Activated naive CD8-positive, alpha-beta T cell treated with anti-CD3 and anti-CD28 coated beads for 36 hours (primary cell): Measurements from ENCODE around the gene MROH9. TPM values are rescaled to one million over a fixed set of nuclear protein-coding genes. Genes with fewer than 3 reads are reported as not detected.

ENCODE experiments used
- DNase-seq: peaks from one replicate; pipeline ENCODE4 v3.0.0; 2021
- H3K27ac Mint-ChIP-seq: one replicate; pipeline ENCODE4 v1.8.0; 2022; ENCODE audit warnings: mild to moderate bottlenecking, moderate library complexity, mixed read lengths
- H3K27me3 Mint-ChIP-seq: one replicate; pipeline ENCODE4 v1.8.0; 2022; ENCODE audit warnings: mild to moderate bottlenecking, mixed read lengths
- H3K36me3 Mint-ChIP-seq: one replicate; pipeline ENCODE4 v1.8.0; 2021; ENCODE audit warnings: mild to moderate bottlenecking, mixed read lengths
- H3K4me1 Mint-ChIP-seq: one replicate; pipeline ENCODE4 v1.8.0; 2021; ENCODE audit warnings: mixed read lengths
- H3K4me3 Mint-ChIP-seq: one replicate; pipeline ENCODE4 v1.8.0; 2022; ENCODE audit warnings: mild to moderate bottlenecking, moderate library complexity, mixed read lengths
- H3K9me3 Mint-ChIP-seq: one replicate; pipeline ENCODE4 v1.8.0; 2022; ENCODE audit warnings: mixed read lengths
- total RNA-seq, 2 experiments: library from RNA; stranded (reverse); gene quantifications; one replicate each; pipeline ENCODE4 v1.2.3, GENCODE V29; 2021

MROH9 gene
- total RNA-seq, 2 experiments from 2014 or later, result not detected

- Mint-ChIP-seq H3K27me3 (peaks cover 11% of the 10 kb centered on the region), H3K27ac (no peak overlapping the region), H3K4me1 (no peaks in the 10 kb centered on the region), H3K36me3 (no peaks in the 10 kb centered on the region), H3K4me3 (no peak overlapping the region), H3K9me3 (peaks cover 4% of the 10 kb centered on the region)
- DNase-seq, result no peak
These were observed 84.6 kb downstream of the MROH9 start for GRCh38 chr1:171019971-171020370.

GRCh38 chr1:171032822-171033702 lies 97.7 kb downstream of the MROH9 start:
- Mint-ChIP-seq H3K4me3 (no peak overlapping the region), H3K4me1 (no peaks in the 10 kb centered on the region), H3K36me3 (no peaks in the 10 kb centered on the region), H3K27me3 (peaks cover 18% of the 10 kb centered on the region), H3K9me3 (peaks cover 5% of the 10 kb centered on the region), H3K27ac (no peak overlapping the region)
- DNase-seq, result no peak

- H3K4me3 Mint-ChIP-seq, result no peak overlapping the region
- H3K27me3 Mint-ChIP-seq, result peaks cover 5% of the 10 kb centered on the region
- no peak for DNase-seq
- H3K36me3 Mint-ChIP-seq, result no peaks in the 10 kb centered on the region
- H3K9me3 Mint-ChIP-seq, result no peaks in the 10 kb centered on the region
- H3K4me1 Mint-ChIP-seq, result no peaks in the 10 kb centered on the region
- H3K27ac Mint-ChIP-seq, result no peak overlapping the region
These were observed 102.3 kb downstream of the MROH9 start for GRCh38 chr1:171037626-171038025.

GRCh38 chr1:171038284-171038683 lies 103.0 kb downstream of the MROH9 start:
- H3K9me3 Mint-ChIP-seq, result no peaks in the 10 kb centered on the region
- H3K27me3 Mint-ChIP-seq, result peaks cover 3% of the 10 kb centered on the region
- no peak overlapping the region for H3K27ac Mint-ChIP-seq

GRCh38 chr1:171048014-171048413 lies 112.7 kb downstream of the MROH9 start:
- no peak for DNase-seq
- H3K9me3 Mint-ChIP-seq, result peaks cover 26% of the 10 kb centered on the region
- no peaks in the 10 kb centered on the region for H3K4me1 Mint-ChIP-seq
- peaks cover 11% of the 10 kb centered on the region for H3K27me3 Mint-ChIP-seq
- H3K36me3 Mint-ChIP-seq, result peaks cover 2% of the 10 kb centered on the region
- no peak overlapping the region for H3K4me3 Mint-ChIP-seq
- no peak overlapping the region for H3K27ac Mint-ChIP-seq

More at GRCh38 chr1:171038284-171038683, 103.0 kb downstream of the MROH9 start:
- H3K4me1 Mint-ChIP-seq, result no peaks in the 10 kb centered on the region
- H3K36me3 Mint-ChIP-seq, result no peaks in the 10 kb centered on the region
- no peak overlapping the region for H3K4me3 Mint-ChIP-seq
- no peak for DNase-seq

- H3K9me3 Mint-ChIP-seq, result peaks cover 5% of the 10 kb centered on the region
- peaks cover 2% of the 10 kb centered on the region for H3K36me3 Mint-ChIP-seq
- H3K27ac Mint-ChIP-seq, result no peak overlapping the region
- DNase-seq, result no peak
- H3K27me3 Mint-ChIP-seq, result peaks cover 14% of the 10 kb centered on the region
- H3K4me3 Mint-ChIP-seq, result no peak overlapping the region
- no peaks in the 10 kb centered on the region for H3K4me1 Mint-ChIP-seq
These were observed 117.6 kb downstream of the MROH9 start for GRCh38 chr1:171052977-171053376.

- Mint-ChIP-seq H3K36me3 (peaks cover 2% of the 10 kb centered on the region), H3K27ac (no peak overlapping the region), H3K27me3 (peaks cover 9% of the 10 kb centered on the region), H3K4me3 (no peak overlapping the region), H3K4me1 (no peaks in the 10 kb centered on the region), H3K9me3 (peaks cover 1% of the 10 kb centered on the region)
- DNase-seq, result no peak
These were observed 120.8 kb downstream of the MROH9 start for GRCh38 chr1:171055966-171056643.

GRCh38 chr1:171061425-171062143 lies 126.2 kb downstream of the MROH9 start:
- no peak overlapping the region for H3K4me3 Mint-ChIP-seq

GRCh38 chr1:171062902-171063301 lies 127.6 kb downstream of the MROH9 start:
- Mint-ChIP-seq H3K27me3 (no peaks in the 10 kb centered on the region), H3K27ac (no peak overlapping the region), H3K9me3 (no peaks in the 10 kb centered on the region), H3K4me3 (no peak overlapping the region), H3K4me1 (no peaks in the 10 kb centered on the region), H3K36me3 (no peaks in the 10 kb centered on the region)
- no peak for DNase-seq

More at GRCh38 chr1:171061425-171062143, 126.2 kb downstream of the MROH9 start:
- no peak overlapping the region for H3K27ac Mint-ChIP-seq
- H3K36me3 Mint-ChIP-seq, result no peaks in the 10 kb centered on the region
- H3K4me1 Mint-ChIP-seq, result no peaks in the 10 kb centered on the region
- no peak for DNase-seq
- H3K27me3 Mint-ChIP-seq, result no peaks in the 10 kb centered on the region
- no peaks in the 10 kb centered on the region for H3K9me3 Mint-ChIP-seq

- no peak overlapping the region for H3K27ac Mint-ChIP-seq
- H3K4me1 Mint-ChIP-seq, result no peaks in the 10 kb centered on the region
- no peaks in the 10 kb centered on the region for H3K27me3 Mint-ChIP-seq
- H3K4me3 Mint-ChIP-seq, result no peak overlapping the region
- H3K36me3 Mint-ChIP-seq, result no peaks in the 10 kb centered on the region
- peaks cover 1% of the 10 kb centered on the region for H3K9me3 Mint-ChIP-seq
- no peak for DNase-seq
These were observed 139.7 kb downstream of the MROH9 start for GRCh38 chr1:171075041-171075440.

- H3K4me1 Mint-ChIP-seq, result no peaks in the 10 kb centered on the region
- DNase-seq, result no peak
- H3K27ac Mint-ChIP-seq, result no peak overlapping the region
- no peaks in the 10 kb centered on the region for H3K9me3 Mint-ChIP-seq
- H3K27me3 Mint-ChIP-seq, result no peaks in the 10 kb centered on the region
- H3K36me3 Mint-ChIP-seq, result no peaks in the 10 kb centered on the region
- no peak overlapping the region for H3K4me3 Mint-ChIP-seq
These were observed 146.0 kb downstream of the MROH9 start for GRCh38 chr1:171081314-171081753.

- no peak for DNase-seq
- H3K27ac Mint-ChIP-seq, result no peak overlapping the region
- H3K9me3 Mint-ChIP-seq, result no peaks in the 10 kb centered on the region
- no peaks in the 10 kb centered on the region for H3K27me3 Mint-ChIP-seq
- H3K4me1 Mint-ChIP-seq, result no peaks in the 10 kb centered on the region
- H3K36me3 Mint-ChIP-seq, result no peaks in the 10 kb centered on the region
- no peak overlapping the region for H3K4me3 Mint-ChIP-seq
These were observed 146.4 kb downstream of the MROH9 start for GRCh38 chr1:171081763-171082201.

GRCh38 chr1:171082606-171083005 lies 147.3 kb downstream of the MROH9 start:
- no peak overlapping the region for H3K27ac Mint-ChIP-seq
- no peak overlapping the region for H3K4me3 Mint-ChIP-seq
- no peaks in the 10 kb centered on the region for H3K9me3 Mint-ChIP-seq
- DNase-seq, result no peak
- H3K36me3 Mint-ChIP-seq, result no peaks in the 10 kb centered on the region
- H3K27me3 Mint-ChIP-seq, result no peaks in the 10 kb centered on the region
- H3K4me1 Mint-ChIP-seq, result no peaks in the 10 kb centered on the region

GRCh38 chr1:171083222-171083621 lies 147.9 kb downstream of the MROH9 start:
- no peaks in the 10 kb centered on the region for H3K27me3 Mint-ChIP-seq
- H3K4me3 Mint-ChIP-seq, result no peak overlapping the region
- no peaks in the 10 kb centered on the region for H3K4me1 Mint-ChIP-seq
- no peak overlapping the region for H3K27ac Mint-ChIP-seq
- no peaks in the 10 kb centered on the region for H3K36me3 Mint-ChIP-seq
- DNase-seq, result no peak
- H3K9me3 Mint-ChIP-seq, result no peaks in the 10 kb centered on the region

GRCh38 chr1:171084091-171084490 lies 148.8 kb downstream of the MROH9 start:
- Mint-ChIP-seq H3K27ac (no peak overlapping the region), H3K36me3 (no peaks in the 10 kb centered on the region), H3K9me3 (no peaks in the 10 kb centered on the region), H3K27me3 (no peaks in the 10 kb centered on the region), H3K4me1 (no peaks in the 10 kb centered on the region), H3K4me3 (no peak overlapping the region)
- no peak for DNase-seq
